ENCODE results near the gene NPIPB12. TPM values are rescaled to one million over a fixed set of nuclear protein-coding genes. Genes with fewer than 3 reads are reported as not detected.
"Not testable (repeated sequence)": the region's sequence is repeated elsewhere in the genome, so short reads cannot be mapped to it uniquely, and the experiment has no call there.

Gene NPIPB12
- total RNA-seq, 1 donor from 2014 or later: 55.1 TPM

DNA sequence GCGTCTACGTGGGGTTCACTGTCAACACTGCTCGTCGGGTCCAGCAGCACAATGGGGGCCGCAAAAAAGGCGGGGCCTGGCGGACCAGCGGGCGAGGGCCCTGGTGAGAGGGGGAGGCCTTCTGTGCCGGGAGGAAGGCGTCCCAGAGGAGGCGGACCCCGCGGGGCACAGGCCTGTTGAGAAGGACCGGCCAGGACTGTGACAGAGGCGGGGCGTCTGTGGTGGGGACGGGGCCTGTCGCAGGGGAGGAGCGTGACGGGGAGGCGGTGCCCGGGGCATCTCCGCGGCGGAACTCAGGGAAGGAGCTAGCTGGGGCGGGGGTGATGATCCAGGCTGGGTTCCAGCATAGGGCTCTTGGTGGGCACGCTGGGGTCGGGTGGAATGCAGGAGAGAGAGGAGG, 51.4 kb downstream of the NPIPB12 start:
- H3K27ac Mint-ChIP-seq (ENCODE audit: unreplicated experiment); H3K36me3 Mint-ChIP-seq (ENCODE audit: unreplicated experiment); H3K27me3 Mint-ChIP-seq (ENCODE audit: unreplicated experiment); H3K9me3 Mint-ChIP-seq (ENCODE audit: unreplicated experiment); H3K4me1 Mint-ChIP-seq (ENCODE audit: unreplicated experiment); H3K4me3 Mint-ChIP-seq (ENCODE audit: unreplicated experiment); DNase-seq (ENCODE audit: extremely low spot score, unreplicated experiment): not testable (repeated sequence)

GRCh38 chr16:29454269-29454668, 51.9 kb downstream of the NPIPB12 start, which contains the start of the genes BOLA2 and SLX1B:
BOLA2 (minus strand) TSS chr16:29454351; CDS start chr16:29454253, 98 bp downstream.
SLX1B (plus strand) TSS chr16:29454533.
- not testable (repeated sequence) for H3K9me3 Mint-ChIP-seq (ENCODE audit: unreplicated experiment); H3K4me1 Mint-ChIP-seq (ENCODE audit: unreplicated experiment); H3K27me3 Mint-ChIP-seq (ENCODE audit: unreplicated experiment); H3K36me3 Mint-ChIP-seq (ENCODE audit: unreplicated experiment); H3K4me3 Mint-ChIP-seq (ENCODE audit: unreplicated experiment); H3K27ac Mint-ChIP-seq (ENCODE audit: unreplicated experiment); DNase-seq (ENCODE audit: extremely low spot score, unreplicated experiment)

- H3K27me3 Mint-ChIP-seq (ENCODE audit: unreplicated experiment); H3K9me3 Mint-ChIP-seq (ENCODE audit: unreplicated experiment); H3K36me3 Mint-ChIP-seq (ENCODE audit: unreplicated experiment); DNase-seq (ENCODE audit: extremely low spot score, unreplicated experiment); H3K4me1 Mint-ChIP-seq (ENCODE audit: unreplicated experiment); H3K27ac Mint-ChIP-seq (ENCODE audit: unreplicated experiment); H3K4me3 Mint-ChIP-seq (ENCODE audit: unreplicated experiment): not testable (repeated sequence)
These were observed 52.5 kb downstream of the NPIPB12 start for GRCh38 chr16:29453754-29454153.

Other genes starting within 250 kb of the NPIPB12 start
- 0.67 and 1.3 TPM in 2 replicates for gene NPIPB11, start 99.7 kb downstream of the NPIPB12 start, total RNA-seq
- gene BOLA2, start 52.1 kb downstream of the NPIPB12 start, total RNA-seq: 3.9 and 4.3 TPM in 2 replicates
- gene SLX1B, start 51.9 kb downstream of the NPIPB12 start, total RNA-seq: 16.1 and 28.5 TPM in 2 replicates
- gene SULT1A4, start 46.5 kb downstream of the NPIPB12 start, total RNA-seq: 0.78 and 0.86 TPM in 2 replicates
- not detected in 2 replicates for gene SPN, start 156.8 kb upstream of the NPIPB12 start, total RNA-seq
- gene QPRT, start 172.8 kb upstream of the NPIPB12 start, total RNA-seq: 23.5 and 30.1 TPM in 2 replicates
- gene C16orf54, start 239.6 kb upstream of the NPIPB12 start, total RNA-seq: not detected in 2 replicates